Mesendoderm (in vitro differentiated cells): ENCODE data around the gene CDC42EP1.

Experiments
- DNase-seq: peaks from one replicate; pipeline ENCODE4 v3.0.0; 2013
- H2AK5ac ChIP-seq: 2 replicates; pipeline ENCODE4 v1.6.1; 2013; ENCODE audit warnings: low read length, inconsistent platforms
- H2BK120ac ChIP-seq: 2 replicates; pipeline ENCODE4 v1.6.1; 2013; ENCODE audit warnings: low read depth, mild to moderate bottlenecking, low read length, moderate library complexity, mixed read lengths
- H2BK15ac ChIP-seq: replicated peaks from 2 replicates; pipeline ENCODE4 v1.6.1; 2013; ENCODE audit warnings: low read depth, mild to moderate bottlenecking, moderate library complexity
- H2BK5ac ChIP-seq: 2 replicates; pipeline ENCODE4 v1.6.1; 2013; ENCODE audit warnings: low read length, inconsistent platforms
- H3K18ac ChIP-seq: 2 replicates; pipeline ENCODE4 v1.6.1; 2013; ENCODE audit warnings: mild to moderate bottlenecking, low read length, mixed read lengths
- H3K23ac ChIP-seq: one replicate; pipeline ENCODE4 v1.6.1; 2013; ENCODE audit warnings: low read length
- H3K27ac ChIP-seq: 2 replicates; pipeline ENCODE4 v1.5.1; 2013; ENCODE audit warnings: low read depth, mild to moderate bottlenecking, inconsistent platforms, low read length, moderate library complexity
- H3K27me3 ChIP-seq: 2 replicates; pipeline ENCODE4 v1.6.1; 2013; ENCODE audit warnings: low read length, control low read depth, mild to moderate bottlenecking, inconsistent platforms; ENCODE audit not compliant: insufficient read depth, poor library complexity
- H3K36me3 ChIP-seq: 2 replicates; pipeline ENCODE4 v1.6.1; 2013; ENCODE audit warnings: low read length, inconsistent platforms; ENCODE audit not compliant: control insufficient read depth, insufficient read depth
- H3K4ac ChIP-seq: one replicate; pipeline ENCODE4 v1.6.1; 2013; ENCODE audit warnings: low read depth, mild to moderate bottlenecking, low read length, moderate library complexity
- H3K4me1 ChIP-seq: 2 replicates; pipeline ENCODE4 v1.6.1; 2013; ENCODE audit warnings: low read depth, low read length, inconsistent platforms; ENCODE audit not compliant: control insufficient read depth
- H3K4me2 ChIP-seq: 2 replicates; pipeline ENCODE4 v1.6.1; 2013; ENCODE audit warnings: low read length
- H3K4me3 ChIP-seq: 2 replicates; pipeline ENCODE4 v1.5.1; 2013; ENCODE audit warnings: mild to moderate bottlenecking, low read length
- H3K56ac ChIP-seq: one replicate; pipeline ENCODE4 v1.6.1; 2013; ENCODE audit warnings: low read length
- H3K79me1 ChIP-seq: 2 replicates; pipeline ENCODE4 v1.6.1; 2013; ENCODE audit warnings: low read length, inconsistent platforms
- H3K79me2 ChIP-seq: 2 replicates; pipeline ENCODE4 v1.6.1; 2013; ENCODE audit warnings: mild to moderate bottlenecking, low read length; ENCODE audit not compliant: control insufficient read depth, insufficient read depth
- H3K9ac ChIP-seq: 2 replicates; pipeline ENCODE4 v1.6.1; 2013; ENCODE audit warnings: low read length, inconsistent platforms
- H4K5ac ChIP-seq: one replicate; pipeline ENCODE4 v1.6.1; 2013; ENCODE audit warnings: low read length
- H4K8ac ChIP-seq: one replicate; pipeline ENCODE4 v1.6.1; 2013; ENCODE audit warnings: low read depth, mild to moderate bottlenecking, control low read depth, low read length, moderate library complexity
- WGBS: extraction: QIAGEN DNeasy Blood & Tissue Kit; methylation state at CpG from one replicate; pipeline ENCODE4 v1.1.7; 2013; ENCODE audit warnings: low lambda C conversion rate, missing lambda C conversion rate; ENCODE audit not compliant: insufficient coverage; ENCODE audit errors: extremely low coverage; 5-methylcytosine and 5-hydroxymethylcytosine counted together

CDC42EP1 gene

GRCh38 chr22:37604875-37605274 is 44.6 kb downstream of the CDC42EP1 start:
- Histone ChIP-seq H3K36me3 (no peaks in the 10 kb centered on the region), H2BK120ac (no peak overlapping the region), H3K4me1 (peaks cover 3% of the 10 kb centered on the region), H3K4ac (no peak overlapping the region), H2AK5ac (no peak overlapping the region), H3K27me3 (no peaks in the 10 kb centered on the region), H2BK15ac (no peak overlapping the region), H3K27ac (no peak overlapping the region), H3K4me3 (no peak overlapping the region), H2BK5ac (no peak overlapping the region), H3K79me1 (peaks cover 2% of the 10 kb centered on the region), H3K56ac (no peak overlapping the region), H4K5ac (no peak overlapping the region), H3K18ac (no peak overlapping the region), H3K9ac (no peak overlapping the region), H3K23ac (no peak overlapping the region), H3K4me2 (no peak overlapping the region), H4K8ac (no peak overlapping the region), H3K79me2 (no peaks in the 10 kb centered on the region)
- WGBS, result no CpG with 5 or more reads among the region's 5 CpGs
- DNase-seq, result no peak

- Histone ChIP-seq H3K56ac (peak overlapping the region; percentile 99), H3K9ac (peak overlapping the region; percentile 35), H3K18ac (peak overlapping the region; percentile 53), H2BK120ac (no peak overlapping the region), H3K36me3 (no peaks in the 10 kb centered on the region), H3K79me2 (peaks cover 4% of the 10 kb centered on the region), H2BK15ac (no peak overlapping the region), H2BK5ac (no peak overlapping the region), H3K79me1 (peaks cover 7% of the 10 kb centered on the region), H4K5ac (no peak overlapping the region), H2AK5ac (no peak overlapping the region), H3K4ac (peak overlapping the region; percentile 26), H3K27ac (peak overlapping the region; percentile 4), H3K4me2 (peak overlapping the region; percentile 40), H3K23ac (no peak overlapping the region), H3K4me1 (no peaks in the 10 kb centered on the region), H4K8ac (no peak overlapping the region), H3K27me3 (no peaks in the 10 kb centered on the region), H3K4me3 (no peak overlapping the region)
- DNase-seq, result peak; percentile 96
- no CpG with 5 or more reads among the region's 44 CpGs for WGBS
Measured at GRCh38 chr22:37607010-37607934, 47.0 kb downstream of the CDC42EP1 start.

GRCh38 chr22:37607935-37608476 is 47.7 kb downstream of the CDC42EP1 start:
- Histone ChIP-seq H4K8ac (peak overlapping the region; percentile 98), H2BK120ac (no peak overlapping the region), H3K4me3 (peak overlapping the region; percentile 83), H3K4me1 (no peaks in the 10 kb centered on the region), H3K4me2 (peak overlapping the region; percentile 74), H3K9ac (peak overlapping the region; percentile 97), H3K4ac (peak overlapping the region; percentile 70), H3K36me3 (no peaks in the 10 kb centered on the region), H3K79me2 (peaks cover 4% of the 10 kb centered on the region), H2AK5ac (no peak overlapping the region), H4K5ac (peak overlapping the region; percentile 98), H2BK15ac (peak overlapping the region; percentile 58), H3K18ac (peak overlapping the region; percentile 78), H3K27me3 (no peaks in the 10 kb centered on the region), H3K27ac (peak overlapping the region; percentile 99), H3K23ac (no peak overlapping the region), H3K79me1 (peaks cover 7% of the 10 kb centered on the region), H3K56ac (peak overlapping the region; percentile 99), H2BK5ac (no peak overlapping the region)
- WGBS, result no CpG with 5 or more reads among the region's 17 CpGs
- no peak for DNase-seq

- peak within 1 kb of the TSS; percentile 74 for H3K4me2 ChIP-seq
- peak within 1 kb of the TSS; percentile 98 for H4K5ac ChIP-seq
- H3K79me1 ChIP-seq, result peaks cover 7% of the 10 kb centered on the region
- H3K4me3 ChIP-seq, result peak within 1 kb of the TSS; percentile 92
- DNase-seq, result peak; percentile 99
- peaks cover 4% of the 10 kb centered on the region for H3K79me2 ChIP-seq
- peak within 1 kb of the TSS; percentile 98 for H4K8ac ChIP-seq
- H2AK5ac ChIP-seq, result no peak within 1 kb of the TSS
- H3K27me3 ChIP-seq, result no peaks in the 10 kb centered on the region
- peak within 1 kb of the TSS; percentile 70 for H3K4ac ChIP-seq
- peak within 1 kb of the TSS; percentile 97 for H3K9ac ChIP-seq
- H3K56ac ChIP-seq, result peak within 1 kb of the TSS; percentile 99
- peak within 1 kb of the TSS; percentile 99 for H3K27ac ChIP-seq
- peak within 1 kb of the TSS; percentile 98 for H2BK5ac ChIP-seq
- H3K23ac ChIP-seq, result peak within 1 kb of the TSS; percentile 50
- H3K36me3 ChIP-seq, result no peaks in the 10 kb centered on the region
- H2BK15ac ChIP-seq, result peak within 1 kb of the TSS; percentile 58
- WGBS, result no CpG with 5 or more reads among the region's 82 CpGs
- H2BK120ac ChIP-seq, result peak within 1 kb of the TSS; percentile 47
- peak within 1 kb of the TSS; percentile 87 for H3K18ac ChIP-seq
- no peaks in the 10 kb centered on the region for H3K4me1 ChIP-seq
Measured at GRCh38 chr22:37608477-37609239, 48.4 kb downstream of the CDC42EP1 start, which contains the start of gene GGA1. GGA1 (plus strand) TSS chr22:37608834; CDS start chr22:37608861, 27 bp downstream.

- Histone ChIP-seq H3K27ac (peak overlapping the region; percentile 79), H2BK5ac (no peak overlapping the region), H3K36me3 (peaks cover 4% of the 10 kb centered on the region), H3K23ac (peak overlapping the region; percentile 50), H3K4me1 (no peaks in the 10 kb centered on the region), H2AK5ac (no peak overlapping the region), H2BK120ac (no peak overlapping the region), H3K4me2 (peak overlapping the region; percentile 38), H4K8ac (no peak overlapping the region), H3K4me3 (peak overlapping the region; percentile 92), H3K18ac (no peak overlapping the region), H3K79me1 (peaks cover 7% of the 10 kb centered on the region), H3K27me3 (no peaks in the 10 kb centered on the region), H4K5ac (no peak overlapping the region), H3K56ac (peak overlapping the region; percentile 99), H3K79me2 (peaks cover 4% of the 10 kb centered on the region), H2BK15ac (no peak overlapping the region), H3K9ac (peak overlapping the region; percentile 95), H3K4ac (peak overlapping the region; percentile 40)
- DNase-seq, result peak; percentile 38
- WGBS, result no CpG with 5 or more reads among the region's 26 CpGs
Measured at GRCh38 chr22:37609240-37610152, 49.2 kb downstream of the CDC42EP1 start.
